ENCODE results near the gene DIMT1. TPM values are rescaled to one million over a fixed set of nuclear protein-coding genes. Genes with fewer than 3 reads are reported as not detected.

The DIMT1 gene
- total RNA-seq, 1 experiment from 2014 or later = 44.0 TPM

DNA sequence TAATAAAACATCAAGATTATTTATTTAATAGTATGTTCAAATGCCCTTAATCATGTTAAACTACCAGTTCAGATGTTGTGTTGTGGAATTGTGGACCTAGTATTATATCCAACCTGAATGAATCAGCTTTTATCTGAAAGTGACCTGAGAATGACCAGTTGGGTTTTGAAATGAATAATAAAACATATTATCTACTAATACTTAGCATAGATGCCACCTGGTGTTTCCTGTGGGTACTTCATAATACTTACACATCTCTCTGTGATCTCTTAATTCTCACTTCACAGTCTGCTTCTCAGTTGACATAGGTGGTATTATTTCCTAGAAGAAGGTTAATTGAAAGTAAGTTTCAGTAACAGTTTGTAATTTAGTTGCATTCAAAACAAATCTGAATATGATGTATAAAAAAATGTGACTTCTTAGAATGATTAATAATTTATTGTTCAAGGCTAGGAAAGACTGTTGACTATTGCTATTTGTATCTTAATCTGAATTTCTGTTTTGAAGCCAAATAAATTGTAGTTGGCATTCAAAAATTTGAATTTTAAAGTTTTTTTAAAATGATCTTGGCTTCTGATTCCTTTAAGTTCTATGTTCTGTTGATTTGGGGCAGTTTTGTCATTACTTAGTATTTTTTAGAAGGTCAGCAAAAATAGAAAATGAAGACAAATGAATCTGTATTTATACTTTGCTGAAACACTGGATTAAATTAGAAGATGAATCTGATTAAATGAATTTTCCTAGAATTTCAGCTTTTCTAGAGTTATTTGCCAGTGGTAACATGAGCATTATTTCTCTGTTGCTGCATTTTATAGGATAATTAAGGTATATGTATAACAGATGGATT is 49.5 kb downstream of the DIMT1 start:
- no peaks in the 10 kb centered on the region for H3K9me3 Mint-ChIP-seq (ENCODE audit: unreplicated experiment)
- no peaks in the 10 kb centered on the region for H3K4me1 Mint-ChIP-seq (ENCODE audit: insufficient read depth, unreplicated experiment)
- no peak overlapping the region for H3K27ac Mint-ChIP-seq (ENCODE audit: low read depth, unreplicated experiment)
- DNase-seq (ENCODE audit: unreplicated experiment) = peak; percentile 64
- BruUV-seq (replicated peaks) = no TSS peak
- peak; percentile 50 for TF ChIP-seq CTCF (IDR thresholded peaks at IDR 0.05; ENCODE audit: unreplicated experiment)
- ChIA-PET POLR2A (interaction anchor here (1.5 to 1.8 kb wide), 2 partner anchors 43 to 130 kb away, joined by 3 to 10 read pairs; no protein-coding TSS in a partner anchor), CTCF (interaction anchor here (0.6 to 9.8 kb wide), 12 partner anchors 12 to 1216 kb away, joined by 3 to 105 read pairs (median 3); no protein-coding TSS in a partner anchor)
- intact Hi-C loops (cut with micrococcal nuclease) = loop anchor here (1.0 to 5.0 kb wide), 2 partner anchors 47 to 129 kb away; partner anchors contain the start of gene KIF2A
- H3K4me3 Mint-ChIP-seq (ENCODE audit: unreplicated experiment) = no peak overlapping the region
- H3K36me3 Mint-ChIP-seq (ENCODE audit: insufficient read depth, unreplicated experiment) = peaks cover 75% of the 10 kb centered on the region
- no peaks in the 10 kb centered on the region for H3K27me3 Mint-ChIP-seq (ENCODE audit: insufficient read depth, unreplicated experiment)

GRCh38 chr5:62348723-62349481 is 54.8 kb downstream of the DIMT1 start:
- CTCF ChIA-PET = interaction anchor here (9.8 kb wide), 1 partner anchor 123 kb away, joined by 105 read pairs; no protein-coding TSS in a partner anchor
- no peak overlapping the region for H3K27ac Mint-ChIP-seq (ENCODE audit: low read depth, unreplicated experiment)
- H3K9me3 Mint-ChIP-seq (ENCODE audit: unreplicated experiment) = no peaks in the 10 kb centered on the region
- DNase-seq (ENCODE audit: unreplicated experiment) = no peak
- H3K36me3 Mint-ChIP-seq (ENCODE audit: insufficient read depth, unreplicated experiment) = peaks cover 43% of the 10 kb centered on the region
- no peaks in the 10 kb centered on the region for H3K27me3 Mint-ChIP-seq (ENCODE audit: insufficient read depth, unreplicated experiment)
- POLR2A ChIA-PET = interaction anchor here (1.1 to 1.2 kb wide), 2 partner anchors 32 to 69 kb away, joined by 3 read pairs; no protein-coding TSS in a partner anchor
- BruUV-seq (replicated peaks) = no TSS peak
- intact Hi-C loops (cut with micrococcal nuclease) = no loop called here
- H3K4me1 Mint-ChIP-seq (ENCODE audit: insufficient read depth, unreplicated experiment) = no peaks in the 10 kb centered on the region
- no peak overlapping the region for H3K4me3 Mint-ChIP-seq (ENCODE audit: unreplicated experiment)
- no peak for TF ChIP-seq CTCF (IDR thresholded peaks at IDR 0.05; ENCODE audit: unreplicated experiment)

DNA sequence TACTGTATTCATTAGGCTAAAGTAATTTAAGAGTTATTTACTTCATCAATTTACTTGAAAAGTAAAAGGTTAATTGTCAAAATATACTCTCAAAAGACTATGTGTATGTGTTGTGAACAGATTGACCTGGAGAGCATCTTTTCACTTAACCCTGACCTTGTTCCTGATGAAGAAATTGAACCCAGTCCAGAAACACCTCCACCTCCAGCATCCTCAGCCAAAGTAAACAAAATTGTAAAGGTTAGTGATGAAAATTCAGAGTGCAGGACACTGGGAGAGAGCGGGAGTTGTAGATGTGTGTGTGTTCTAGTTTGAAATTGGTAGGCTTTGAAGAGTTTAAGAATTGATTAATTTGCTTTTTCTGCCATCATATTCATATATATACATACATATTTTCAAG is 55.8 kb downstream of the DIMT1 start:
- no peak for TF ChIP-seq CTCF (IDR thresholded peaks at IDR 0.05; ENCODE audit: unreplicated experiment)
- intact Hi-C loops (cut with micrococcal nuclease) = no loop called here
- ChIA-PET POLR2A (no interaction called here), CTCF (interaction anchor here (0.6 kb wide), 1 partner anchor 123 kb away, joined by 3 read pairs; no protein-coding TSS in a partner anchor)
- peaks cover 46% of the 10 kb centered on the region for H3K36me3 Mint-ChIP-seq (ENCODE audit: insufficient read depth, unreplicated experiment)
- no TSS peak for BruUV-seq (replicated peaks)
- H3K9me3 Mint-ChIP-seq (ENCODE audit: unreplicated experiment) = no peaks in the 10 kb centered on the region
- H3K4me3 Mint-ChIP-seq (ENCODE audit: unreplicated experiment) = no peak overlapping the region
- H3K4me1 Mint-ChIP-seq (ENCODE audit: insufficient read depth, unreplicated experiment) = peaks cover 8% of the 10 kb centered on the region
- DNase-seq (ENCODE audit: unreplicated experiment) = peak; percentile 24
- H3K27ac Mint-ChIP-seq (ENCODE audit: low read depth, unreplicated experiment) = no peak overlapping the region
- no peaks in the 10 kb centered on the region for H3K27me3 Mint-ChIP-seq (ENCODE audit: insufficient read depth, unreplicated experiment)

DNA sequence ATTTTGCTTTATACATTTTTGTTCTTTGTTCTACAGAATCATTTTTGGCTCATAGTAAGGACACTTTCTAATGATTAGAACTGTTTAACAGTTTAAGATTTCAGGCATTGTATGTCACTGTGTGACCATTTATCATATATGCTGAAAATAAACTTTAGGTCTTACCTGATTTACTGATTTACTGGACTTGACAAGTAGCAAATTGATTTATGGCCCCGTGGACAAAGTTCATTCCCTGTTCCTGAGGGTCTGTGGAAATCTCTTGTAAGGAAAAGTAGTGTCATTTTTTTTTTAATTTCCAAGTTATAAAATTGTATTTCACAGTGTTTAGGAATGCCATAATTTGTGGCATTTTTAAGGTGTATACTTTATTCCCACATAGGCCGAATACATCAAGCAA is 57.0 kb downstream of the DIMT1 start:
- Mint-ChIP-seq H3K9me3 (ENCODE audit: unreplicated experiment) (no peaks in the 10 kb centered on the region), H3K4me1 (ENCODE audit: insufficient read depth, unreplicated experiment) (peaks cover 11% of the 10 kb centered on the region), H3K36me3 (ENCODE audit: insufficient read depth, unreplicated experiment) (peaks cover 37% of the 10 kb centered on the region), H3K4me3 (ENCODE audit: unreplicated experiment) (no peak overlapping the region), H3K27me3 (ENCODE audit: insufficient read depth, unreplicated experiment) (no peaks in the 10 kb centered on the region), H3K27ac (ENCODE audit: low read depth, unreplicated experiment) (no peak overlapping the region)
- intact Hi-C loops (cut with micrococcal nuclease) = no loop called here
- no peak for TF ChIP-seq CTCF (IDR thresholded peaks at IDR 0.05; ENCODE audit: unreplicated experiment)
- no TSS peak for BruUV-seq (replicated peaks)
- POLR2A ChIA-PET = interaction anchor here (0.7 to 1.5 kb wide), 2 partner anchors 14 to 132 kb away, joined by 4 read pairs; no protein-coding TSS in a partner anchor
- CTCF ChIA-PET = interaction anchor here (1.3 kb wide), 1 partner anchor 122 kb away, joined by 6 read pairs; no protein-coding TSS in a partner anchor
- DNase-seq (ENCODE audit: unreplicated experiment) = no peak

Measured in MCF 10A (cell line).